ENCODE results near the gene GRK1. TPM values are rescaled to one million over a fixed set of nuclear protein-coding genes. Genes with fewer than 3 reads are reported as not detected.

GRK1 gene
- total and polyA plus RNA-seq, 2 experiments from 2014 or later: not detected

DNA sequence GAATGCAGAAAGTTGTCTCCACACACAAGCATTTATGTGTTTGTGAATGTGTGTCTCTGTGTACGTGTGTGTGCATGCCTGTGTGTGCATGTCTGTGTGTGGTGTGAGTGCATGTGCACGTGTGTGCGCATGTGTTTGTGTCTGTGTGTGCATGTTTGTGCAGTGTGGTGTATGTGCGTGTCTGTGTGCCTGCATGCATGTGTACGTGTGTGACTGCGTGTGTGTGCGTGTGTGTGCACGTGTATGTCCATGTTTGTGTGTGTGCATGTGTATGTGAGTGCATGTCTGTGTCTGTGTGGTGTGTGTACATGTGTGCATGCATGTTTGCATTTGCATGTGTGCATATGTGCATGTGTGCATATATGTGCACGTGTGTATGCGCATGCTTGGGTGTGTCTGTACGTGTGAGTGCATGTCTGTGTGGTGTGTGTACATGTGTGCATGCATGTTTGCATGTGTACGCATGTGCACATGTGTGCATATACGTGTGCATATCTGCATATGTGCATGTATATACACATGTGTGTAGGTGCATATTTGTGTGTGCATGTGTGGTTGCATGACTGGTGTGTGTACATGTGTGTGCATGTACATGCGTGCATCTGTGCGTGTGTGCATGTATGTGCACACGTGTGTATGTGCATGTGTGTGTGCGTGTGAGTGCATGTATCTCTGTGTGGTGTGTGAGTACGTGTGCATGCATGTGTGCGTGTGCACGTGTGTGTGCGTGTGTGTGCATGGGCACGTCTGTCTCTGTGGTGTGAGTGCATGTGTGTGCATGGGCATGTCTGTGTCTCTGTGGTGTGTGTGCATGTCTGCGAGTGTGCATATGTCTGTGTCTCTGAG is 83.8 kb downstream of the GRK1 start:
- peaks cover 25% of the 10 kb centered on the region for H3F3A ChIP-seq (replicated peaks; ENCODE audit: low read depth)
- Mint-ChIP-seq H3K9me3 (peaks cover 18% of the 10 kb centered on the region), H3K36me3 (ENCODE audit: low read depth) (peaks cover 14% of the 10 kb centered on the region; the same call in 2 of the 3 replicates), H3K27me3 (ENCODE audit: insufficient read depth, low read depth, poor library complexity) (peaks cover 13% of the 10 kb centered on the region), H3K4me3 (no peak overlapping the region), H3K4me1 (no peaks in the 10 kb centered on the region), H3K27ac (no peak overlapping the region)
- H3K4me1 ChIP-seq (ENCODE audit: insufficient read depth): no peaks in the 10 kb centered on the region
- H3K4me3 ChIP-seq: no peak overlapping the region
- H3K27me3 ChIP-seq (ENCODE audit: insufficient read depth): no peaks in the 10 kb centered on the region
- TF ChIP-seq, protein P1, sequence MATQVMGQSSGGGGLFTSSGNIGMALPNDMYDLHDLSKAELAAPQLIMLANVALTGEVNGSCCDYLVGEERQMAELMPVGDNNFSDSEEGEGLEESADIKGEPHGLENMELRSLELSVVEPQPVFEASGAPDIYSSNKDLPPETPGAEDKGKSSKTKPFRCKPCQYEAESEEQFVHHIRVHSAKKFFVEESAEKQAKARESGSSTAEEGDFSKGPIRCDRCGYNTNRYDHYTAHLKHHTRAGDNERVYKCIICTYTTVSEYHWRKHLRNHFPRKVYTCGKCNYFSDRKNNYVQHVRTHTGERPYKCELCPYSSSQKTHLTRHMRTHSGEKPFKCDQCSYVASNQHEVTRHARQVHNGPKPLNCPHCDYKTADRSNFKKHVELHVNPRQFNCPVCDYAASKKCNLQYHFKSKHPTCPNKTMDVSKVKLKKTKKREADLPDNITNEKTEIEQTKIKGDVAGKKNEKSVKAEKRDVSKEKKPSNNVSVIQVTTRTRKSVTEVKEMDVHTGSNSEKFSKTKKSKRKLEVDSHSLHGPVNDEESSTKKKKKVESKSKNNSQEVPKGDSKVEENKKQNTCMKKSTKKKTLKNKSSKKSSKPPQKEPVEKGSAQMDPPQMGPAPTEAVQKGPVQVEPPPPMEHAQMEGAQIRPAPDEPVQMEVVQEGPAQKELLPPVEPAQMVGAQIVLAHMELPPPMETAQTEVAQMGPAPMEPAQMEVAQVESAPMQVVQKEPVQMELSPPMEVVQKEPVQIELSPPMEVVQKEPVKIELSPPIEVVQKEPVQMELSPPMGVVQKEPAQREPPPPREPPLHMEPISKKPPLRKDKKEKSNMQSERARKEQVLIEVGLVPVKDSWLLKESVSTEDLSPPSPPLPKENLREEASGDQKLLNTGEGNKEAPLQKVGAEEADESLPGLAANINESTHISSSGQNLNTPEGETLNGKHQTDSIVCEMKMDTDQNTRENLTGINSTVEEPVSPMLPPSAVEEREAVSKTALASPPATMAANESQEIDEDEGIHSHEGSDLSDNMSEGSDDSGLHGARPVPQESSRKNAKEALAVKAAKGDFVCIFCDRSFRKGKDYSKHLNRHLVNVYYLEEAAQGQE (IDR thresholded peaks at IDR 0.05; ENCODE audit: unreplicated experiment): no peak
- TF ChIP-seq, protein P2, sequence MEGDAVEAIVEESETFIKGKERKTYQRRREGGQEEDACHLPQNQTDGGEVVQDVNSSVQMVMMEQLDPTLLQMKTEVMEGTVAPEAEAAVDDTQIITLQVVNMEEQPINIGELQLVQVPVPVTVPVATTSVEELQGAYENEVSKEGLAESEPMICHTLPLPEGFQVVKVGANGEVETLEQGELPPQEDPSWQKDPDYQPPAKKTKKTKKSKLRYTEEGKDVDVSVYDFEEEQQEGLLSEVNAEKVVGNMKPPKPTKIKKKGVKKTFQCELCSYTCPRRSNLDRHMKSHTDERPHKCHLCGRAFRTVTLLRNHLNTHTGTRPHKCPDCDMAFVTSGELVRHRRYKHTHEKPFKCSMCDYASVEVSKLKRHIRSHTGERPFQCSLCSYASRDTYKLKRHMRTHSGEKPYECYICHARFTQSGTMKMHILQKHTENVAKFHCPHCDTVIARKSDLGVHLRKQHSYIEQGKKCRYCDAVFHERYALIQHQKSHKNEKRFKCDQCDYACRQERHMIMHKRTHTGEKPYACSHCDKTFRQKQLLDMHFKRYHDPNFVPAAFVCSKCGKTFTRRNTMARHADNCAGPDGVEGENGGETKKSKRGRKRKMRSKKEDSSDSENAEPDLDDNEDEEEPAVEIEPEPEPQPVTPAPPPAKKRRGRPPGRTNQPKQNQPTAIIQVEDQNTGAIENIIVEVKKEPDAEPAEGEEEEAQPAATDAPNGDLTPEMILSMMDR (conservative IDR thresholded peaks at IDR 0.05; ENCODE audit: low read depth in 2 of 2): no peak
- TF ChIP-seq CREB1 (CRISPR knock-in tag; IDR thresholded peaks at IDR 0.05; ENCODE audit: low read depth): no peak
- TF ChIP-seq STAT1 (IDR thresholded peaks at IDR 0.05; ENCODE audit: unreplicated experiment): no peak
- TF ChIP-seq EZH2phosphoT487 (IDR thresholded peaks at IDR 0.05; ENCODE audit: unreplicated experiment): no peak
- TF ChIP-seq EZH2 (IDR thresholded peaks at IDR 0.05; ENCODE audit: low read depth, unreplicated experiment): no peak
- TF ChIP-seq, protein P3, sequence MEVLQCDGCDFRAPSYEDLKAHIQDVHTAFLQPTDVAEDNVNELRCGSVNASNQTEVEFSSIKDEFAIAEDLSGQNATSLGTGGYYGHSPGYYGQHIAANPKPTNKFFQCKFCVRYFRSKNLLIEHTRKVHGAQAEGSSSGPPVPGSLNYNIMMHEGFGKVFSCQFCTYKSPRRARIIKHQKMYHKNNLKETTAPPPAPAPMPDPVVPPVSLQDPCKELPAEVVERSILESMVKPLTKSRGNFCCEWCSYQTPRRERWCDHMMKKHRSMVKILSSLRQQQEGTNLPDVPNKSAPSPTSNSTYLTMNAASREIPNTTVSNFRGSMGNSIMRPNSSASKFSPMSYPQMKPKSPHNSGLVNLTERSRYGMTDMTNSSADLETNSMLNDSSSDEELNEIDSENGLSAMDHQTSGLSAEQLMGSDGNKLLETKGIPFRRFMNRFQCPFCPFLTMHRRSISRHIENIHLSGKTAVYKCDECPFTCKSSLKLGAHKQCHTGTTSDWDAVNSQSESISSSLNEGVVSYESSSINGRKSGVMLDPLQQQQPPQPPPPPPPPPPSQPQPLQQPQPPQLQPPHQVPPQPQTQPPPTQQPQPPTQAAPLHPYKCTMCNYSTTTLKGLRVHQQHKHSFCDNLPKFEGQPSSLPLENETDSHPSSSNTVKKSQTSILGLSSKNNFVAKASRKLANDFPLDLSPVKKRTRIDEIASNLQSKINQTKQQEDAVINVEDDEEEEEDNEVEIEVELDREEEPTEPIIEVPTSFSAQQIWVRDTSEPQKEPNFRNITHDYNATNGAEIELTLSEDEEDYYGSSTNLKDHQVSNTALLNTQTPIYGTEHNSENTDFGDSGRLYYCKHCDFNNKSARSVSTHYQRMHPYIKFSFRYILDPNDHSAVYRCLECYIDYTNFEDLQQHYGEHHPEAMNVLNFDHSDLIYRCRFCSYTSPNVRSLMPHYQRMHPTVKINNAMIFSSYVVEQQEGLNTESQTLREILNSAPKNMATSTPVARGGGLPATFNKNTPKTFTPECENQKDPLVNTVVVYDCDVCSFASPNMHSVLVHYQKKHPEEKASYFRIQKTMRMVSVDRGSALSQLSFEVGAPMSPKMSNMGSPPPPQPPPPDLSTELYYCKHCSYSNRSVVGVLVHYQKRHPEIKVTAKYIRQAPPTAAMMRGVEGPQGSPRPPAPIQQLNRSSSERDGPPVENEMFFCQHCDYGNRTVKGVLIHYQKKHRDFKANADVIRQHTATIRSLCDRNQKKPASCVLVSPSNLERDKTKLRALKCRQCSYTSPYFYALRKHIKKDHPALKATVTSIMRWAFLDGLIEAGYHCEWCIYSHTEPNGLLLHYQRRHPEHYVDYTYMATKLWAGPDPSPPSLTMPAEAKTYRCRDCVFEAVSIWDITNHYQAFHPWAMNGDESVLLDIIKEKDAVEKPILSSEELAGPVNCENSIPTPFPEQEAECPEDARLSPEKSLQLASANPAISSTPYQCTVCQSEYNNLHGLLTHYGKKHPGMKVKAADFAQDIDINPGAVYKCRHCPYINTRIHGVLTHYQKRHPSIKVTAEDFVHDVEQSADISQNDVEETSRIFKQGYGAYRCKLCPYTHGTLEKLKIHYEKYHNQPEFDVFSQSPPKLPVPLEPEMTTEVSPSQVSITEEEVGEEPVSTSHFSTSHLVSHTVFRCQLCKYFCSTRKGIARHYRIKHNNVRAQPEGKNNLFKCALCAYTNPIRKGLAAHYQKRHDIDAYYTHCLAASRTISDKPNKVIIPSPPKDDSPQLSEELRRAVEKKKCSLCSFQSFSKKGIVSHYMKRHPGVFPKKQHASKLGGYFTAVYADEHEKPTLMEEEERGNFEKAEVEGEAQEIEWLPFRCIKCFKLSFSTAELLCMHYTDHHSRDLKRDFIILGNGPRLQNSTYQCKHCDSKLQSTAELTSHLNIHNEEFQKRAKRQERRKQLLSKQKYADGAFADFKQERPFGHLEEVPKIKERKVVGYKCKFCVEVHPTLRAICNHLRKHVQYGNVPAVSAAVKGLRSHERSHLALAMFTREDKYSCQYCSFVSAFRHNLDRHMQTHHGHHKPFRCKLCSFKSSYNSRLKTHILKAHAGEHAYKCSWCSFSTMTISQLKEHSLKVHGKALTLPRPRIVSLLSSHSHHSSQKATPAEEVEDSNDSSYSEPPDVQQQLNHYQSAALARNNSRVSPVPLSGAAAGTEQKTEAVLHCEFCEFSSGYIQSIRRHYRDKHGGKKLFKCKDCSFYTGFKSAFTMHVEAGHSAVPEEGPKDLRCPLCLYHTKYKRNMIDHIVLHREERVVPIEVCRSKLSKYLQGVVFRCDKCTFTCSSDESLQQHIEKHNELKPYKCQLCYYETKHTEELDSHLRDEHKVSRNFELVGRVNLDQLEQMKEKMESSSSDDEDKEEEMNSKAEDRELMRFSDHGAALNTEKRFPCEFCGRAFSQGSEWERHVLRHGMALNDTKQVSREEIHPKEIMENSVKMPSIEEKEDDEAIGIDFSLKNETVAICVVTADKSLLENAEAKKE (CRISPR knock-in tag; IDR thresholded peaks at IDR 0.05): no peak
- TF ChIP-seq ZNF114 (CRISPR knock-in tag; IDR thresholded peaks at IDR 0.05): no peak
- no peak for TF ChIP-seq ZNF331 (CRISPR knock-in tag; IDR thresholded peaks at IDR 0.05; ENCODE audit: low read depth)
- H3K9me2 ChIP-seq (ENCODE audit: insufficient read depth): peaks cover 4% of the 10 kb centered on the region; the same call in 1 of the 2 replicates
- no peak overlapping the region for H2AFZ ChIP-seq
- ATAC-seq: no peak
- H3K36me3 ChIP-seq (ENCODE audit: insufficient read depth): no peaks in the 10 kb centered on the region
- H3K27ac ChIP-seq (ENCODE audit: low read depth): no peak overlapping the region
- no peaks in the 10 kb centered on the region for H3K79me2 ChIP-seq (replicated peaks; ENCODE audit: insufficient read depth)
- H3K4me2 ChIP-seq: no peak overlapping the region
- DNase-seq (ENCODE audit: low spot score): no peak
- H4K20me1 ChIP-seq (replicated peaks; ENCODE audit: insufficient read depth): no peaks in the 10 kb centered on the region

All from GM23338 (cell line).